Fibroblast of lung (primary cell): ENCODE measurements around the gene KPNA1. TPM values are rescaled to one million over a fixed set of nuclear protein-coding genes. Genes with fewer than 3 reads are reported as not detected.

ENCODE experiments used
- DNase-seq, 2 donors: peaks; one replicate each; pipeline versions ENCODE4 v3.0.0 to v3.0.0-alpha.2; 2010; ENCODE audit warnings: low read depth in 2 of 2
- H2AFZ ChIP-seq: 2 replicates; pipeline ENCODE4 v1.5.1; 2012; ENCODE audit warnings: low read length, control low read depth, inconsistent platforms
- H3K27ac ChIP-seq: 2 replicates; pipeline ENCODE4 v1.5.1; 2011; ENCODE audit warnings: low read length, control low read depth; ENCODE audit not compliant: insufficient read depth
- H3K27me3 ChIP-seq: 2 replicates; pipeline ENCODE4 v1.5.1; 2011; ENCODE audit warnings: mild to moderate bottlenecking, low read length; ENCODE audit not compliant: control insufficient read depth, insufficient read depth
- H3K36me3 ChIP-seq: 2 replicates; pipeline ENCODE4 v1.5.1; 2011; ENCODE audit warnings: low read length; ENCODE audit not compliant: control insufficient read depth, insufficient read depth
- H3K4me1 ChIP-seq: 2 replicates; pipeline ENCODE4 v1.5.1; 2011; ENCODE audit warnings: low read length; ENCODE audit not compliant: control insufficient read depth, insufficient read depth; ENCODE audit errors: extremely low read depth
- H3K4me2 ChIP-seq: 2 replicates; pipeline ENCODE4 v1.5.1; 2011; ENCODE audit warnings: low read length, control low read depth; ENCODE audit not compliant: insufficient read depth; ENCODE audit errors: extremely low read depth
- H3K4me3 ChIP-seq, 4 experiments: fragments of 200-600 bp in 1 of 4; sonication (generic) in 1 of 4; replicated peaks in 1 of 4; 2 replicates each; pipeline ENCODE4 v1.5.1; 2011 to 2016; ENCODE audit warnings: low read length in 4 of 4, low read depth in 3 of 4, mild to moderate bottlenecking in 3 of 4, control low read depth in 2 of 4, inconsistent platforms in 1 of 4, mixed read lengths in 1 of 4; ENCODE audit not compliant: insufficient read depth in 1 of 4; ENCODE audit errors: control extremely low read depth in 1 of 4
- H3K79me2 ChIP-seq: 2 replicates; pipeline ENCODE4 v1.5.1; 2012; ENCODE audit warnings: mild to moderate bottlenecking, low read length, inconsistent platforms; ENCODE audit not compliant: control insufficient read depth, insufficient read depth
- H3K9ac ChIP-seq: 2 replicates; pipeline ENCODE4 v1.5.1; 2011; ENCODE audit warnings: mild to moderate bottlenecking, low read length, control low read depth; ENCODE audit not compliant: insufficient read depth
- H3K9me3 ChIP-seq: 2 replicates; pipeline ENCODE4 v1.5.1; 2012; ENCODE audit warnings: low read depth, low read length; ENCODE audit not compliant: control insufficient read depth, insufficient read depth
- H4K20me1 ChIP-seq: 2 replicates; pipeline ENCODE4 v1.5.1; 2011; ENCODE audit warnings: low read length; ENCODE audit not compliant: control insufficient read depth, insufficient read depth; ENCODE audit errors: extremely low read depth
- CTCF ChIP-seq, 2 donors: IDR thresholded peaks in 1 of 2; conservative IDR thresholded peaks in 1 of 2; 1 replicate in 1 of 2; 2 replicates in 1 of 2; pipeline ENCODE4 v1.5.1; 2011 to 2012; ENCODE audit warnings: low read length in 2 of 2, control low read depth in 1 of 2, inconsistent platforms in 1 of 2, low read depth in 1 of 2, mild to moderate bottlenecking in 1 of 2
- EZH2 ChIP-seq: IDR thresholded peaks from 2 replicates; pipeline ENCODE4 v1.5.1; 2012; ENCODE audit warnings: low read length, control low read depth, mild to moderate bottlenecking; ENCODE audit errors: missing control alignments
- polyA plus RNA-seq, 2 donors: library from polyadenylated mRNA; depleted of rRNA in 1 of 2; stranded (reverse) in 1 of 2; unstranded in 1 of 2; fragments of >200 nt; gene quantifications; 2 replicates each; pipeline ENCODE4 v1.2.1, GENCODE V29; 2011 to 2012; ENCODE audit warnings: missing spikeins in 1 of 2
- total RNA-seq: library from RNA; depleted of rRNA; stranded (reverse); fragments of >200 nt; gene quantifications from 2 replicates; pipeline ENCODE4 v1.2.1, GENCODE V29; 2014

KPNA1 gene
- total and polyA plus RNA-seq, 2 donors (not counting 1 experiment from before 2014, with no cell fraction given) = 23.9 to 56.0 TPM

- Histone ChIP-seq H3K27ac (no peak overlapping the region), H3K36me3 (no peaks in the 10 kb centered on the region), H3K4me1 (no peaks in the 10 kb centered on the region), H3K9me3 (no peaks in the 10 kb centered on the region), H3K79me2 (no peaks in the 10 kb centered on the region), H3K4me2 (no peak overlapping the region), H3K27me3 (no peaks in the 10 kb centered on the region), H3K9ac (no peak overlapping the region), H3K4me3 (no peak overlapping the region), H2AFZ (no peak overlapping the region), H4K20me1 (no peaks in the 10 kb centered on the region)
- no peak for DNase-seq
- TF ChIP-seq EZH2 (no peak), CTCF (conservative IDR thresholded peaks at IDR 0.05 in 1 of 2, IDR thresholded peaks at IDR 0.05 in 1 of 2; ENCODE audit: low read depth in 1 of 2, low read length in 2 of 2) (no peak)
These were observed 122.9 kb downstream of the KPNA1 start for GRCh38 chr3:122391681-122392446.

GRCh38 chr3:122390665-122391064 is 124.1 kb downstream of the KPNA1 start:
- Histone ChIP-seq H3K27me3 (no peaks in the 10 kb centered on the region), H3K4me1 (no peaks in the 10 kb centered on the region), H3K27ac (no peak overlapping the region), H3K4me2 (no peak overlapping the region), H2AFZ (no peak overlapping the region), H3K9me3 (no peaks in the 10 kb centered on the region), H3K9ac (no peak overlapping the region), H3K79me2 (no peaks in the 10 kb centered on the region), H3K4me3 (no peak overlapping the region), H3K36me3 (no peaks in the 10 kb centered on the region), H4K20me1 (no peaks in the 10 kb centered on the region)
- peak in 1 of 2 donors; percentile 19 for DNase-seq
- TF ChIP-seq EZH2 (no peak), CTCF (conservative IDR thresholded peaks at IDR 0.05 in 1 of 2, IDR thresholded peaks at IDR 0.05 in 1 of 2; ENCODE audit: low read depth in 1 of 2, low read length in 2 of 2) (no peak)

- no peak overlapping the region for H3K4me2 ChIP-seq
- no peak overlapping the region for H3K9ac ChIP-seq
- H3K4me3 ChIP-seq = no peak overlapping the region
- TF ChIP-seq EZH2 = no peak
- TF ChIP-seq CTCF (conservative IDR thresholded peaks at IDR 0.05 in 1 of 2, IDR thresholded peaks at IDR 0.05 in 1 of 2; ENCODE audit: low read depth in 1 of 2, low read length in 2 of 2) = no peak
- H2AFZ ChIP-seq = no peak overlapping the region
- H4K20me1 ChIP-seq = no peaks in the 10 kb centered on the region
- no peaks in the 10 kb centered on the region for H3K9me3 ChIP-seq
- no peaks in the 10 kb centered on the region for H3K36me3 ChIP-seq
- H3K79me2 ChIP-seq = no peaks in the 10 kb centered on the region
- H3K27me3 ChIP-seq = no peaks in the 10 kb centered on the region
- H3K4me1 ChIP-seq = no peaks in the 10 kb centered on the region
- H3K27ac ChIP-seq = no peak overlapping the region
- DNase-seq = no peak
These were observed 124.8 kb downstream of the KPNA1 start for GRCh38 chr3:122389892-122390291.
